ENCODE results near the gene ACTC1. TPM values are rescaled to one million over a fixed set of nuclear protein-coding genes. Genes with fewer than 3 reads are reported as not detected.
"Not testable (repeated sequence)": the region's sequence is repeated elsewhere in the genome, so short reads cannot be mapped to it uniquely, and the experiment has no call there.

ACTC1 gene
- total RNA-seq, result not detected

DNA sequence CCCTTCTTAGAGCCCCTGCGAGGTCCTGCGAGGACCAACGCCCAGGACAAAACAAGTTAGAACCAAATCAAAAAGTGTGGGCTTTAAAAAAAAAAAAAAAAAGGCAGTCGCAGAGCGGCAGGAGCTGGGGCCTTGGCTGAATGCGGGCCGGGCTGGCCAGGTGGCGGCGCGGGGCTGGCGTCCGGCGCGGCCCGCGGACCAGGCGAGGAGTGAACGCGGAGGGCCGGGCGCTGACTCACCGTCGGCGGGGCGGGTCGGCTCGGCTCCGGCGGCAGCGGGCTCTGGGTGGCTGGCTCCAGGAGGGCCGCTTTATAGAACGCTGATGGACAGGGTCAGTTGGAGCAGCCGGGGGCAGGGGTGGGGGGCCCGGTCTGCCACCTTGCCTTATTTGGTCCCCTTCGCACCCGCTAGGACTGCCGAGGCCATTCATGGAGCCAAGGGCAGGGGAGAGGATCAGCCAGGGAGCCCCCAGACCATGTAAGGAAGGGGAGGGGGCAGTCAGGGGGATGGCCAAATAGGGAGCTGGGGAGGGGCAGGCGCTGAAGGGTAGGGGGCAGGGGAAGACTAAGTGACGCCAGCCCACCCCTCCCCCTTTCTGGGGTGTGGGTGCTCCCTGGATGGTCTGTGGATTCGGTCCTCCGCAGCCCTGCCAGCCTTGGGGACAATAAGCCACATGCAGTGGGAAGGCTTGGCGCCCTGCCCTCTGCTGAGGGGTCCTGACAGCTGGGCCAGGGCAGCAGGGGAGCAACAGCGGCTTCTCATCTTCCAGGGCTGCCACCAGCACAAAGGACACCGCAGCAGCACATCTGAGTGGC, at the start of gene ACTC1:
TSS of gene ACTC1 (minus strand) at position 283 of the 815 bp plus-strand sequence. CDS start 741 bp downstream, outside the sequence.
- peaks cover 1% of the 10 kb centered on the region for H3K36me3 Mint-ChIP-seq
- H3K27me3 Mint-ChIP-seq, result peaks cover 66% of the 10 kb centered on the region
- H3K27ac Mint-ChIP-seq, result no peak within 1 kb of the TSS
- no peaks in the 10 kb centered on the region for H3K9me3 Mint-ChIP-seq
- ATAC-seq (ENCODE audit: low read depth) (no peak), DNase-seq (no peak)
- POLR2A ChIA-PET, result no interaction called here
- no peaks in the 10 kb centered on the region for H3K4me1 Mint-ChIP-seq
- H3K4me3 Mint-ChIP-seq, result no peak within 1 kb of the TSS

GRCh38 chr15:34841262-34841725, 45.9 kb upstream of the ACTC1 start:
- no peak for DNase-seq
- POLR2A ChIA-PET, result no interaction called here
- no peak for ATAC-seq (ENCODE audit: low read depth)
- Mint-ChIP-seq H3K36me3 (no peaks in the 10 kb centered on the region), H3K9me3 (peaks cover 1% of the 10 kb centered on the region), H3K4me1 (no peaks in the 10 kb centered on the region), H3K4me3 (no peak overlapping the region), H3K27ac (no peak overlapping the region), H3K27me3 (peaks cover 2% of the 10 kb centered on the region)

DNA sequence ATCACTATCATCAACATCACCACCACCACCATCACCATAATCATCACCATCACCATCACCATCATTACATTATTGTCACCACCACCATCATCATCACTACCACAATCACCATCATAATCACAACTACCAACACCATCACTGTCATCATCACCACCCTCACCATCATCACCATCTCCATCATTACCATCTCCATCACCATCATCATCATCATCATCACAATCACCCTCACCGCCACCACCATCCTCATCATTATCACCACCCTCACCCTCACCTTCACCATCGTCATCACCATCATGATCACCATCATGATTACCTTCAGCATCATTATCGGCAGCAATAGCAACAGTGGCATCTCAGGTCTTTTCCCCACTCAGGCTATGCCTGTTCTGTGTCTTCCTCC, 42.9 kb upstream of the ACTC1 start:
- DNase-seq (no peak), ATAC-seq (ENCODE audit: low read depth) (no peak)
- no peaks in the 10 kb centered on the region for H3K36me3 Mint-ChIP-seq
- POLR2A ChIA-PET, result no interaction called here
- peaks cover 11% of the 10 kb centered on the region for H3K27me3 Mint-ChIP-seq
- no peak overlapping the region for H3K27ac Mint-ChIP-seq
- peaks cover 8% of the 10 kb centered on the region for H3K9me3 Mint-ChIP-seq
- no peak overlapping the region for H3K4me3 Mint-ChIP-seq
- no peaks in the 10 kb centered on the region for H3K4me1 Mint-ChIP-seq

GRCh38 chr15:34837246-34838016, 42.1 kb upstream of the ACTC1 start:
- POLR2A ChIA-PET, result no interaction called here
- no peak overlapping the region for H3K4me3 Mint-ChIP-seq
- DNase-seq, result no peak
- no peak for ATAC-seq (ENCODE audit: low read depth)
- H3K36me3 Mint-ChIP-seq, result no peaks in the 10 kb centered on the region
- H3K4me1 Mint-ChIP-seq, result no peaks in the 10 kb centered on the region
- peaks cover 8% of the 10 kb centered on the region for H3K9me3 Mint-ChIP-seq
- H3K27me3 Mint-ChIP-seq, result peaks cover 14% of the 10 kb centered on the region
- H3K27ac Mint-ChIP-seq, result no peak overlapping the region

- ATAC-seq (ENCODE audit: low read depth), result no peak
- POLR2A ChIA-PET, result no interaction called here
- no peak overlapping the region for H3K4me3 Mint-ChIP-seq
- H3K27me3 Mint-ChIP-seq, result peaks cover 22% of the 10 kb centered on the region
- DNase-seq, result no peak
- no peaks in the 10 kb centered on the region for H3K4me1 Mint-ChIP-seq
- H3K9me3 Mint-ChIP-seq, result peaks cover 2% of the 10 kb centered on the region
- H3K36me3 Mint-ChIP-seq, result no peaks in the 10 kb centered on the region
- no peak overlapping the region for H3K27ac Mint-ChIP-seq
Measured at GRCh38 chr15:34828145-34828911, 33.0 kb upstream of the ACTC1 start.

GRCh38 chr15:34821831-34822230, 26.5 kb upstream of the ACTC1 start:
- Mint-ChIP-seq H3K4me3 (no peak overlapping the region), H3K9me3 (no peaks in the 10 kb centered on the region), H3K4me1 (no peaks in the 10 kb centered on the region), H3K27ac (no peak overlapping the region), H3K36me3 (no peaks in the 10 kb centered on the region), H3K27me3 (peaks cover 35% of the 10 kb centered on the region)
- DNase-seq (no peak), ATAC-seq (ENCODE audit: low read depth) (no peak)
- POLR2A ChIA-PET, result no interaction called here

DNA sequence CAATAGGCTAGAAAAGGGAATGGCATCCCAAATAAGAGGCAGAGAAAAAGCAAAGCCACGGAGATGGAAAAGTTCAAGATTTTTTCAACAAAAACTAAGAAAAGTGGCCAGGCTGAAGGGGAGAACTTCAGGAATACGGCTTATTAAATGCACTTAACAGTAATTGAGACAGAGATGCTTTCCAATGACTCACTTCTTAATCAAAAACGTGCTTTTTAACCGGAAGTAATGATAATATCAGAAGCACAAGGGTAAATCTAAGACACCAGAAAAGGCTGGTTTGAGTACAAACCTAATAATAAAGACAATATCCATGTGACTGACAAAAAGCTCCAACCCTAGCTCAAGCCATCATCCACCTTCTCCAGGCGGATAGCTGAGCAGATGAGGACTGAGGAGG, 24.8 kb upstream of the ACTC1 start:
- DNase-seq (no peak), ATAC-seq (ENCODE audit: low read depth) (no peak)
- Mint-ChIP-seq H3K4me1 (no peaks in the 10 kb centered on the region), H3K36me3 (no peaks in the 10 kb centered on the region), H3K27me3 (peaks cover 39% of the 10 kb centered on the region), H3K9me3 (no peaks in the 10 kb centered on the region), H3K4me3 (no peak overlapping the region), H3K27ac (no peak overlapping the region)
- POLR2A ChIA-PET, result no interaction called here

DNA sequence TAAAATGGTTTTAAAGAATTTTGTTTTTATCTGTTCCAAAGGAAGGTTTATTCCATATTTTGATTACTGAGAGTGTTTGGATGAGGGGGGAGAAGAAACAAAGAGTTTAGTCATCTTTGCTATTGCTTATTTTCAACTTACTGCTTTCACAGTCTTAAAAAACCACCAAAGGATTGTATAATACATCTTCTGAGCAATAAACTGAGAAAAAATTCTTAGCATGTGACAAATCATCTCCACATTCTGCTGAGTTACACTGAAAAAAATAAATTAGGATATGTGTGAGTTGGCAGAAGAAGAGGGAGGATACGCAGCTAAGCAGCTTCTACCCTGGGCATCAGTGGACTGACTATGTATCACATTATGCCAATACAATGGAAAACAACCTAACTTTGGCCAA, 23.2 kb upstream of the ACTC1 start:
- peaks cover 43% of the 10 kb centered on the region for H3K27me3 Mint-ChIP-seq
- DNase-seq (no peak), ATAC-seq (ENCODE audit: low read depth) (no peak)
- H3K4me3 Mint-ChIP-seq, result no peak overlapping the region
- POLR2A ChIA-PET, result no interaction called here
- H3K4me1 Mint-ChIP-seq, result no peaks in the 10 kb centered on the region
- H3K27ac Mint-ChIP-seq, result no peak overlapping the region
- no peaks in the 10 kb centered on the region for H3K36me3 Mint-ChIP-seq
- H3K9me3 Mint-ChIP-seq, result no peaks in the 10 kb centered on the region

DNA sequence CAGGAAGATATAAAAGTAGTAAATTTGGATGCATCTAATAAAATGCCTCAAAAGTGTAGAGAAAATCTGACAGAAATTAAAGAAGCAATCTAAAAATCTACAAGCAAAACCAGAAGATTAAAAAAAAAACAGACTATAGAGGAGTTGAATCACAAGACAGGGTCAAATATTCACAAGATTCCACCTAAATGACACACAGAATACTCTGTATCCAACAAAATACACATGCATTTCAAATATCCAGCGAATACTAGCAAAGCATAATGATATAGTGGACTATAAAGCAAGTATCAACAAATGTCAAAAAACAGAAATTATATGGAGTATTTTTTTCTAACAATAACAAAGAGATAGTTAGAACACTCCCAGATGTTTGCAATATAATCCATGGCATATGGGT, 20.5 kb upstream of the ACTC1 start:
- POLR2A ChIA-PET, result no interaction called here
- H3K9me3 Mint-ChIP-seq, result no peaks in the 10 kb centered on the region
- H3K4me3 Mint-ChIP-seq, result no peak overlapping the region
- DNase-seq (no peak), ATAC-seq (ENCODE audit: low read depth) (no peak)
- no peaks in the 10 kb centered on the region for H3K4me1 Mint-ChIP-seq
- H3K27me3 Mint-ChIP-seq, result peaks cover 41% of the 10 kb centered on the region
- no peaks in the 10 kb centered on the region for H3K36me3 Mint-ChIP-seq
- no peak overlapping the region for H3K27ac Mint-ChIP-seq

GRCh38 chr15:34813446-34814190, 18.3 kb upstream of the ACTC1 start:
- POLR2A ChIA-PET, result interaction anchor here (0.6 kb wide), 1 partner anchor 29 kb away, joined by 8 read pairs; no protein-coding TSS in a partner anchor
- H3K4me3 Mint-ChIP-seq, result no peak overlapping the region
- peaks cover 34% of the 10 kb centered on the region for H3K27me3 Mint-ChIP-seq
- H3K9me3 Mint-ChIP-seq, result no peaks in the 10 kb centered on the region
- no peaks in the 10 kb centered on the region for H3K4me1 Mint-ChIP-seq
- ATAC-seq (ENCODE audit: low read depth), result no peak
- no peak overlapping the region for H3K27ac Mint-ChIP-seq
- no peak for DNase-seq
- H3K36me3 Mint-ChIP-seq, result no peaks in the 10 kb centered on the region

- POLR2A ChIA-PET; ATAC-seq (ENCODE audit: low read depth); H3K4me1 Mint-ChIP-seq; H3K9me3 Mint-ChIP-seq; H3K4me3 Mint-ChIP-seq; H3K36me3 Mint-ChIP-seq; DNase-seq; H3K27ac Mint-ChIP-seq: not testable (repeated sequence)
- H3K27me3 Mint-ChIP-seq, result peaks cover 37% of the 10 kb centered on the region
Measured at GRCh38 chr15:34812868-34813365, 17.6 kb upstream of the ACTC1 start.

DNA sequence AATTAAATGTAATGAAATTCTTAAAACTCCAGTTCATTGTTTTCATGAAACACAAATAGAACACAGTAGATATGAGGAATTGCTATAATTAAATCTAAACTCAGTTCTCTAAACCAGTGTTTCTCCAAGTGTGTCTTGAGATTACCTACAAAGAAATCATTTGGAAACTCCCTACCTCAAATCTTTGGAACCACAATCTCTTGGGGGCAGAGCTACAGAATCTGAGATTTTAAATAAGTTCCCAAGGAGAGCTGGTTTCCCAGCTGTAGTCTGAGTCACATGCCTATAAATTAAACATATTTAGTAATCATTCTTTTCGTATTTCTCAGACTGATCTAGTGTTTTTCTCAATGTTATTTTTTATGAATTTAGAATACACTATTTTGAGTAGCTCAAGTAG, 17.0 kb upstream of the ACTC1 start:
- Mint-ChIP-seq H3K4me3 (no peak overlapping the region), H3K27ac (no peak overlapping the region), H3K36me3 (no peaks in the 10 kb centered on the region), H3K9me3 (no peaks in the 10 kb centered on the region), H3K4me1 (no peaks in the 10 kb centered on the region), H3K27me3 (peaks cover 38% of the 10 kb centered on the region)
- POLR2A ChIA-PET, result no interaction called here
- ATAC-seq (ENCODE audit: low read depth) (no peak), DNase-seq (no peak)
